ENCODE results near the gene PHF5A. TPM values are rescaled to one million over a fixed set of nuclear protein-coding genes. Genes with fewer than 3 reads are reported as not detected.

Gene PHF5A
- total RNA-seq, 2 donors from 2014 or later = 39.5 to 55.0 TPM

DNA sequence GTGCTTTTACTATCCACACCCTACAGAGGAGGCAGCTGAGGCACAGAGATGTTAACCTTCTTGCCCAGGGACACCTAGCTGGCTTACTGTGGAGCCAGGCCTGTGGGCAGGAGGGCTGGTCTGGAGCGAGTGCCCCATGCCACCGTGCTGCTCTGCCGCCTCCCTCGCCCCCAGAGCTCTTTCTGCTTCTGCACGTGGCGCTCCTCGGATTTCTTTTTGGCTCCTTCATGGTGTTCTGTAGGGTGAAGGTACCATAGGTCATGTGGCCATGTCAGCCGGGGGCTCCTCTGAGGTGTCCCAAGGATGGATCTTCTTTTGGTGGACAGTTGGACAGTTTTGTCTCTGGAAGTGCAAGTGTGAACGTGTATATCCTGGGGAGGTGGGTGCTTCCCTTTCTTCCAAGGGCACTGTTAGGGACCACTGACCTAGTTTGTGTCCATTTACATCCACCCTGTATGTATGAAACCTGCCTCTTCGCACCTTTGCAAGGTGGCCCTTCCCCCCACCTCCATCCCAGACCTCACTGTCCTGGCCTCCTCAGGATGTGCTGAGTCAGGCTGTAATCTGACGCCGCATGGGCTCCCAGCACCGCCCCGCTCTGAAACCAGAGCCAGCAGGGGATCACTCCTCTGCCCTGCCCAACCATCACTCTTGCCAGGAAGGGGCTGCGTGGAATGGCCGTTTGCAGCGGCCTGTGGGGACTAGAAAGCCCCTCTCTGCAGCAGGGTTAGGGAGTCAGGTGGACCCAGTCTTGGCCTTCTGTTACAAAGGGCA is 44.1 kb upstream of the PHF5A start:
- peaks cover 18% of the 10 kb centered on the region for H3K36me3 ChIP-seq
- no peaks in the 10 kb centered on the region for H3K4me1 ChIP-seq
- no peak overlapping the region for H3K27ac ChIP-seq
- H3K9me3 ChIP-seq = no peaks in the 10 kb centered on the region
- H3K27me3 ChIP-seq = no peaks in the 10 kb centered on the region
- H3K4me3 ChIP-seq = no peak overlapping the region
- no peak overlapping the region for H3K9ac ChIP-seq (ENCODE audit: low read depth in 2 of 2, low read length in 2 of 2)
- intact Hi-C loops (cut with DNase I) = no loop called here
- no peak for DNase-seq
- TF ChIP-seq, protein P1, sequence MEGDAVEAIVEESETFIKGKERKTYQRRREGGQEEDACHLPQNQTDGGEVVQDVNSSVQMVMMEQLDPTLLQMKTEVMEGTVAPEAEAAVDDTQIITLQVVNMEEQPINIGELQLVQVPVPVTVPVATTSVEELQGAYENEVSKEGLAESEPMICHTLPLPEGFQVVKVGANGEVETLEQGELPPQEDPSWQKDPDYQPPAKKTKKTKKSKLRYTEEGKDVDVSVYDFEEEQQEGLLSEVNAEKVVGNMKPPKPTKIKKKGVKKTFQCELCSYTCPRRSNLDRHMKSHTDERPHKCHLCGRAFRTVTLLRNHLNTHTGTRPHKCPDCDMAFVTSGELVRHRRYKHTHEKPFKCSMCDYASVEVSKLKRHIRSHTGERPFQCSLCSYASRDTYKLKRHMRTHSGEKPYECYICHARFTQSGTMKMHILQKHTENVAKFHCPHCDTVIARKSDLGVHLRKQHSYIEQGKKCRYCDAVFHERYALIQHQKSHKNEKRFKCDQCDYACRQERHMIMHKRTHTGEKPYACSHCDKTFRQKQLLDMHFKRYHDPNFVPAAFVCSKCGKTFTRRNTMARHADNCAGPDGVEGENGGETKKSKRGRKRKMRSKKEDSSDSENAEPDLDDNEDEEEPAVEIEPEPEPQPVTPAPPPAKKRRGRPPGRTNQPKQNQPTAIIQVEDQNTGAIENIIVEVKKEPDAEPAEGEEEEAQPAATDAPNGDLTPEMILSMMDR (IDR thresholded peaks at IDR 0.05) = no peak

DNA sequence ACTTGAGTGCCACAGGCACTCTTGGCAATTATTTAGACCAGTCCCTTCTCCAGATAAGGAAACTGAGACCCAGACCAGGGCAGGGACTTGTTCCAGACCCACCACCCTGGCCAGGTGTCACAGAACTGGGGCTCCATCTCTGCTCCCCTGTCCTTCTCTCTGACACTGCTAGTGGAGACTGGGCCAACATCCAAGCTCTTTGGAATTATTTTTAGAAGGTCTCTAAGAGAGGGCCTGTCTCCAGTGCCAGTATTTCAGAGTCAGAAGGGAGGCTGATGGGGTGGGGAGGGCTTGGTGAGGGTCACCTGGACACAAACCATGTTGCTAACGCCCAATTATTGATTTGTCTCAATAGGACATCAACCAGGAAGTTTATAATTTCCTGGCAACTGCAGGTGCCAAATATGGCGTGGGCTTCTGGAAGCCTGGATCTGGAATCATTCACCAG is 43.1 kb upstream of the PHF5A start:
- Histone ChIP-seq H3K27ac (no peak overlapping the region), H3K27me3 (no peaks in the 10 kb centered on the region), H3K4me3 (no peak overlapping the region), H3K4me1 (no peaks in the 10 kb centered on the region), H3K9me3 (no peaks in the 10 kb centered on the region), H3K36me3 (peaks cover 23% of the 10 kb centered on the region), H3K9ac (ENCODE audit: low read depth in 2 of 2, low read length in 2 of 2) (no peak overlapping the region)
- no peak for DNase-seq
- TF ChIP-seq, protein P1 (IDR thresholded peaks at IDR 0.05) = no peak
- intact Hi-C loops (cut with DNase I) = no loop called here

DNA sequence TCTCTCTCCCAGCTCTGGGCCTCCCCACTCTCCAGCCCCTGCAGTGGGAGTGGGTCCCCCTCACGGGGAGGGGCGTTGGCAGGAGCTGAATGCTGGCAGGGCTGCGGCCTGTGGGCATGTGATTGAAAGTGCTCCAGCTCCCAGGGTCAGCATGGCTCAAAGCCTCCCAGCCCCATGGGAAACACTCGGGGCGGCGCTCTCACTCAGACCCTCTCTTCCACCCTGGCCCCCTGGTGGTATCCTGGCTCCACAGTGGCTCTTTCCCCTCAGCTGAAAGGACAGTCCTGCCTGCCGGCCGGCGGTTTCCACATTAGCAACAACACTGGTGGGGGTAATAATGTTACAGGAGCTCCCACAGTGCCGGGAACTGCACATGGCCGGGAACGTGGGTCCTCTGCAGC is 40.3 kb upstream of the PHF5A start:
- intact Hi-C loops (cut with DNase I) = no loop called here
- DNase-seq = no peak
- TF ChIP-seq, protein P1 (IDR thresholded peaks at IDR 0.05) = no peak
- Histone ChIP-seq H3K9me3 (no peaks in the 10 kb centered on the region), H3K9ac (ENCODE audit: low read depth in 2 of 2, low read length in 2 of 2) (no peak overlapping the region), H3K36me3 (peaks cover 16% of the 10 kb centered on the region), H3K4me1 (no peaks in the 10 kb centered on the region), H3K27ac (no peak overlapping the region), H3K27me3 (no peaks in the 10 kb centered on the region), H3K4me3 (no peak overlapping the region)

DNA sequence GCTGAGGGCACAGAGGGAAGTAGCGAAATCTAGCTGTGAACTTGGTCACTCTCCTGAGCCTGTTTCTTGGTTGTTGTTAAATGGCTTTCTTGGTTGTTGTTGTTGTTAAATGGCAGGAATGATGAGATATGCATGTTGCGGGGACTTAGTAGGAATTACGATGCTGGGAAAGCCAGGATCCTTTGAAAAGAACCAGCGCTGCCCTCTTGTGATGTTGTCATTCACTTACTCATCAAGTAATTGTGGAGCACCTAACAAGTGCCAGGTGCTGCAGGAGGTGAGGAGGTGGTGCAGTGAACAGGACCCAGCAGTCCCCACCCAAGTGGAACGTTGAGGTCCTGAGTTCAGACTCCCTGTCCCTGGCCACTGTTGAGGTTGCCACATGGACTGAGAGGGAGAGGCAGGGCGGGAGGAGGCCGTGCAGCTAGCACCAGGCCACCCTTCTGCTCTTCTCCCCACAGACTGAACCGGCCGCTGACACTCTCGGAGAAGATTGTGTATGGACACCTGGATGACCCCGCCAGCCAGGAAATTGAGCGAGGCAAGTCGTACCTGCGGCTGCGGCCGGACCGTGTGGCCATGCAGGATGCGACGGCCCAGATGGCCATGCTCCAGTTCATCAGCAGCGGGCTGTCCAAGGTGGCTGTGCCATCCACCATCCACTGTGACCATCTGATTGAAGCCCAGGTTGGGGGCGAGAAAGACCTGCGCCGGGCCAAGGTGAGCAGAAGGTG is 39.0 kb upstream of the PHF5A start:
- no peaks in the 10 kb centered on the region for H3K4me1 ChIP-seq
- DNase-seq = no peak
- TF ChIP-seq, protein P1 (IDR thresholded peaks at IDR 0.05) = no peak

GRCh38 chr22:41505511-41506220 is 37.2 kb upstream of the PHF5A start:
- TF ChIP-seq, protein P1 (IDR thresholded peaks at IDR 0.05) = no peak
- intact Hi-C loops (cut with DNase I) = no loop called here
- Histone ChIP-seq H3K4me3 (no peak overlapping the region), H3K27ac (no peak overlapping the region), H3K4me1 (no peaks in the 10 kb centered on the region), H3K36me3 (peaks cover 16% of the 10 kb centered on the region), H3K9me3 (no peaks in the 10 kb centered on the region), H3K9ac (ENCODE audit: low read depth in 2 of 2, low read length in 2 of 2) (no peak overlapping the region), H3K27me3 (no peaks in the 10 kb centered on the region)
- DNase-seq = no peak

More for the DNA sequence above, 39.0 kb upstream of the PHF5A start:
- H3K9ac ChIP-seq (ENCODE audit: low read depth in 2 of 2, low read length in 2 of 2) = no peak overlapping the region
- intact Hi-C loops (cut with DNase I) = no loop called here
- H3K36me3 ChIP-seq = peaks cover 16% of the 10 kb centered on the region
- no peak overlapping the region for H3K4me3 ChIP-seq
- no peak overlapping the region for H3K27ac ChIP-seq
- H3K9me3 ChIP-seq = no peaks in the 10 kb centered on the region
- no peaks in the 10 kb centered on the region for H3K27me3 ChIP-seq

Data from colonic mucosa (tissue), 4 donors.